Superior temporal gyrus (tissue), 1 donor: ENCODE measurements around the gene LIME1.

ENCODE experiments used
- DNase-seq: peaks from one replicate; pipeline ENCODE4 v3.0.0-alpha.2; 2016; ENCODE audit errors: extremely low spot score

The LIME1 gene

GRCh38 chr20:63739130-63740069 is 2.9 kb downstream of the LIME1 start, which contains the start of gene SLC2A4RG:
SLC2A4RG (plus strand) TSS chr20:63739776; CDS start chr20:63739913, 137 bp downstream.
- DNase-seq: peak; percentile 78

- no peak for DNase-seq
Measured at GRCh38 chr20:63740070-63740626, 3.7 kb downstream of the LIME1 start.

- DNase-seq: peak; percentile 54
Measured at GRCh38 chr20:63740627-63741353, 4.3 kb downstream of the LIME1 start.

- DNase-seq: no peak
Measured at GRCh38 chr20:63741354-63741675, 4.9 kb downstream of the LIME1 start.

- no peak for DNase-seq
Measured at GRCh38 chr20:63741676-63742380, 5.4 kb downstream of the LIME1 start.

- no peak for DNase-seq
Measured at GRCh38 chr20:63742381-63743024, 6.0 kb downstream of the LIME1 start.

GRCh38 chr20:63743210-63743970 is 6.9 kb downstream of the LIME1 start:
- no peak for DNase-seq

- DNase-seq: no peak
Measured at GRCh38 chr20:63744158-63744557, 7.7 kb downstream of the LIME1 start.

- DNase-seq: no peak
Measured at GRCh38 chr20:63744574-63745423, 8.3 kb downstream of the LIME1 start.

- DNase-seq: no peak
Measured at GRCh38 chr20:63745424-63745805, 9.0 kb downstream of the LIME1 start.

- DNase-seq: no peak
Measured at GRCh38 chr20:63745961-63746731, 9.7 kb downstream of the LIME1 start.

GRCh38 chr20:63746751-63747315 is 10.4 kb downstream of the LIME1 start:
- DNase-seq: no peak

- no peak for DNase-seq
Measured at GRCh38 chr20:63747622-63748069, 11.2 kb downstream of the LIME1 start.

- DNase-seq: no peak
Measured at GRCh38 chr20:63748070-63748933, 11.8 kb downstream of the LIME1 start.

GRCh38 chr20:63748934-63749270 is 12.4 kb downstream of the LIME1 start:
- no peak for DNase-seq

- DNase-seq: no peak
Measured at GRCh38 chr20:63749597-63750508, 13.4 kb downstream of the LIME1 start.
